Retinal pigment epithelial cell (primary cell): ENCODE data around the gene ANKMY1.

Experiments
- DNase-seq: peaks from one replicate; pipeline ENCODE4 v3.0.0-alpha.2; 2010; ENCODE audit warnings: low read depth
- H3K4me3 ChIP-seq: 2 replicates; pipeline ENCODE4 v1.5.1; 2011; ENCODE audit warnings: mild to moderate bottlenecking, low read length, control low read depth, moderate library complexity
- TF ChIP-seq, protein P1 (sequence below): conservative IDR thresholded peaks from 2 replicates; pipeline ENCODE4 v1.5.1; 2011; ENCODE audit warnings: low read depth, low read length, control low read depth, inconsistent platforms

ANKMY1 gene

DNA sequence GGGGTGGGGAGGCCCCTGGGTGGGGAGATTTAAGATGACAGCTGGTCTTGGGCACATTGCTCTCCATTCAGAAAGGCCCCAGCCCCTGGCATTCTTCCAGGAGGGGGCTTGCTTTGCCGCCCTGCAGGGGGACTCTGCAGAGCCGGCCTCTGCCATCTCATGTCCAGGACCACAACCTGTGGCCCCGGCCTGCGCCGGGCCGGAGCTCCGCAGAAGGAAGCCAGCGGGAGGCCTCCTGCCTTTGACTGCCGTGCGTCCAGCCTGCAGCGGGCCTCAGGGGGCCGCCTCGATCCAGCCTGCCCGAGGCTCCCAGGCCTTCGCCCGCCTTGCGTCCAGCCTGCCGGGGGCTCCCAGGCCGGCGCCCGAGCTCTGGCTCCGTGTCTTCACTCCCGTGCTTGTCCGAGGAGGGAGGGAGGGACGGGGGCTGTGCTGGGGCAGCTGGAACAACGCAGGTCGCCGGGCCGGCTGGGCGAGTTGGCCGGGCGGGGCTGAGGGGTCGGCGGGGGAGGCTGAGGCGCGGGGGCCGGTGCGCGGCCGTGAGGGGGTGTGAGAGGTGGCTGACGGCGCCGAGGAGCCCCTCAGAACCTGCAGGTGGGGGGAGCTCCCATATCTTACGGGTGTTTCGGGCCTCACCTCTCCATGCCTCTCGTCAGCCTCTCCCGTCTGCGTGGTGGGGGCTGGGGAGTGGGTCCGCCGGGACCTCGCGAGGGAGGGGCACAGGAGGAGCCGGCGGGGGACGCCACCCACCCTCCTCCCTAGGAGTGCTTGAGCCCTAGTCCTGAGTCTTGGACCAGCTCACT is 101.9 kb downstream of the ANKMY1 start:
- H3K4me3 ChIP-seq = no peak overlapping the region
- DNase-seq = no peak
- TF ChIP-seq, protein P1, sequence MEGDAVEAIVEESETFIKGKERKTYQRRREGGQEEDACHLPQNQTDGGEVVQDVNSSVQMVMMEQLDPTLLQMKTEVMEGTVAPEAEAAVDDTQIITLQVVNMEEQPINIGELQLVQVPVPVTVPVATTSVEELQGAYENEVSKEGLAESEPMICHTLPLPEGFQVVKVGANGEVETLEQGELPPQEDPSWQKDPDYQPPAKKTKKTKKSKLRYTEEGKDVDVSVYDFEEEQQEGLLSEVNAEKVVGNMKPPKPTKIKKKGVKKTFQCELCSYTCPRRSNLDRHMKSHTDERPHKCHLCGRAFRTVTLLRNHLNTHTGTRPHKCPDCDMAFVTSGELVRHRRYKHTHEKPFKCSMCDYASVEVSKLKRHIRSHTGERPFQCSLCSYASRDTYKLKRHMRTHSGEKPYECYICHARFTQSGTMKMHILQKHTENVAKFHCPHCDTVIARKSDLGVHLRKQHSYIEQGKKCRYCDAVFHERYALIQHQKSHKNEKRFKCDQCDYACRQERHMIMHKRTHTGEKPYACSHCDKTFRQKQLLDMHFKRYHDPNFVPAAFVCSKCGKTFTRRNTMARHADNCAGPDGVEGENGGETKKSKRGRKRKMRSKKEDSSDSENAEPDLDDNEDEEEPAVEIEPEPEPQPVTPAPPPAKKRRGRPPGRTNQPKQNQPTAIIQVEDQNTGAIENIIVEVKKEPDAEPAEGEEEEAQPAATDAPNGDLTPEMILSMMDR = no peak

DNA sequence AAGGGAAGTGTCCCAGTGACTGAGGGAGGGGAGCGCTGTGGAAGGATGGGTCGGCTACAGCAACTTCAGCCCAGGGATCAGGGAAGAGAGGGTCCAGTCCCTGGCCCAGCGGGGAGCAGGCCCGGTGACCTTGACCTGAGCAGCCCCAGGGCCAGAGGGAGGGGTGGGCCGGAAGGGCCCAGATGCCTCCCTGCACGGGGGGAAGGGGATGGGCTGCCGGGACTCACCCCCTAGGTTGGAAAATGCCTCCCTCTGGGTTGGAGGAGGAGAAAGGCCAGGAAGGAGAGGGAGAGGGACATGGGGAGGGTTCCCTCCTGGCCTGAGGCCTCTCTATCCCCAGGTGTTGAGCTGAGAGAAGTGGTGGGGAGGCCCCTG is 102.5 kb downstream of the ANKMY1 start:
- no peak overlapping the region for H3K4me3 ChIP-seq
- TF ChIP-seq, protein P1 = no peak
- no peak for DNase-seq

DNA sequence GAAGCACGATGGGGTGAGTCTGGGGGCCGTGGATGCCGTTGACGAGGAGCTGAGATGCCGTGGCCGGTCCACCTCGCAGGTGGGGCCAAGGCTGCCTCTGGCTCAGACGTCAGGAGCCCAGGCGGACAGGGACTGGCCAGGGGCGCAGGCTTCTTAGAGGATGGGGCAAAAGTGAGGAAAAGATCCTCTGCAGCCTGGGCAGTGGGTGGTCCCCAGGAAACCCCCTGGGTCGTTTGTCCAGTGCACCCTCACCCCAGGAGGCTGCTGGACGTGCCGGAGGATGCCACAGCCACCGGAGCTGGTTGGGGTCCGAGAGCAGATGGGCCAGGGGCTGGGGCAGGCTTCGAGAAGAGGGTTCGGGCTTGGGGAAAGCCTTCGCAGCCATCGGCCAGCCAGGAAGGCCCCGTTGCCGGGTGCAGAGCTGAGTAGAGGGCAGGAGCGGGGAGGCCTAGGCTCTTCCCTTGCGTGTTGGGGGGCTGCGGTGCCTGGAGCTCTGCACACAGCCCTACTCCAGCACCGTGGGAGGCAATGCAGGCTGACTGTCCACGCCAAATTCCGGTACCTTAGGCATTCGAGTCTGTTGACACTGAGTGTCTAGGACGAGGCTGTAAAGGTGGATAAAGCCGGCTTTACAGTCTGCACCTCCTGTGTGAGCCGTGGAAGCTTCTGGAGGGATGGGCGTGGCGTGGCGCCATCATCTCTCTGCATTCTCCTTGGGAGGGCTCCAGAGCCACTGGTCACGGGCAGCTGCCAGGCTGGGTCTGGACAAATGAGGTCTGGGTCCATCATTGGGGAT is 103.5 kb downstream of the ANKMY1 start:
- DNase-seq = no peak
- TF ChIP-seq, protein P1 = no peak
- no peak overlapping the region for H3K4me3 ChIP-seq

DNA sequence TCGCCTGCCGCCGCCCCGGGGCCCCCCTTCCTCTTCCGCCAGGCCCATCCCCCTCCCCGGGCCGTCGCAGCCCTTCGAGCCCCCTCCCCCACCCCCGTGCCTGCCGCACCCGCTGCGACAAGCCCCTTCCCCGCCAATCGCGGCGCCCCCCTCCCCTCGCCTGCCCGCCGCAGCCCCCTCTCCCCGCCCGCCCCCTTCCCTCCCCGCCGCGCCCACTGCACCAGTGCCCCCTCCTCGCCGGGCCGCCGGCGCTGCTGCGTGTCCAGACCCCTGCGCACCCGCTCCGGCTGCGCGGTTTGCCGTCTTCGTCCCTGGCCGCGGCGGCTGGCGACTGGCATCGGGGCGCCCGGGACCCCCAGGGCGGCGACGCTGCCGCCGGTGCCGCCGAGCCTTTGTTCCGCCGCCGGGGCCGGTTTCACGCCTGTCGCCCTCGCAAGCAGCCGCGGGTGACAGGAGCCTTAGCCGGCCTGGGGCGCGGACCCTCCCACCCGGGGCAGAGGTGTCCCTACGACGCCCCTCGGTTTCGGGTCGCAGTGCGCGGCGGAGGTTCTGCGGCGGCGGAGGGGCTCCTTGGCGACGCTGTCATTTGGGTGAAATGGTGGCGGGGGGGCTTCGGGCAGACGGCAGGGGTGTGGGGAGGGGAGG is 104.2 kb downstream of the ANKMY1 start:
- no peak for DNase-seq
- TF ChIP-seq, protein P1 = no peak

DNA sequence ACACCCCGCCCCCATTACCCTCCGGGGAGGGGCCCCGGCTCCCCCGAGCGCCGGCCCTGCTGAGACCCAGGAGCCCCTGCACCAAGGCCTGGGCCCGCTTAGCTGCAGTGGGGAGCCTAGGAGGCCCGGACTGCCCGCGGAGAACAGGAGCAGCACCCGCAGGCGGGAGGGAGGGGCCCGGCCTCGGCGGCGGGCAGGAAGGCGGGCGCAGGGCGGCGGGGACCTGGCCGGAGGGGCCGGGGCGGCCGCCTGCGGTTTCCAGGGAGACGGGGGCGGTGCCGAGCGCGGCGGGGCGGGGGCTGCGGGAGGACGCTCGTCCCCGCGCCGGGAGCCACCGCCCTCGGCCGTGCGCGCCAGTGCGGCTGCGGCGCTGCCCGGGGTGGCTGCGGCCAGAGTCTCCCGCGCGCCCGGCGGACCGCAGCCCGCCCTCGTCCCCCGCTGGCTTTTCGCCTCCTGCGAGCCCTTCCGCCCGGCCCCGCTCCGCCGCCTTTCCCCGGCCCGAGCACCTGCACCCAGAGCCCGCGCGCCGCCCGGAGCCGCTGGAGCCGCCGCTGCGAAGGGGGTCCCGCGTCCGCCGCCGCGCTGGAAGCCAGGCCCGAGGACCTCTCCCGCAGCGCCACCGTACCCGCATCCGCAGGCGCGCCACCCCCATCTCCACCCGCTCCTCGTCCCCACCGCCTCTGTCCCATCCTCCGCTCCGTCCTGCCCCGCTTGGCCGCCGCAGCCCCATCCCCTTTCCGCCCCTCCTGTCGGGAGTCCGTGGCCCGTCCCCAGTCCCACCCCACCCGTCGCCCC is 105.1 kb downstream of the ANKMY1 start:
- TF ChIP-seq, protein P1 = no peak
- peak overlapping the region; percentile 44 for H3K4me3 ChIP-seq
- no peak for DNase-seq

More for the DNA sequence above, 104.2 kb downstream of the ANKMY1 start:
- no peak overlapping the region for H3K4me3 ChIP-seq

DNA sequence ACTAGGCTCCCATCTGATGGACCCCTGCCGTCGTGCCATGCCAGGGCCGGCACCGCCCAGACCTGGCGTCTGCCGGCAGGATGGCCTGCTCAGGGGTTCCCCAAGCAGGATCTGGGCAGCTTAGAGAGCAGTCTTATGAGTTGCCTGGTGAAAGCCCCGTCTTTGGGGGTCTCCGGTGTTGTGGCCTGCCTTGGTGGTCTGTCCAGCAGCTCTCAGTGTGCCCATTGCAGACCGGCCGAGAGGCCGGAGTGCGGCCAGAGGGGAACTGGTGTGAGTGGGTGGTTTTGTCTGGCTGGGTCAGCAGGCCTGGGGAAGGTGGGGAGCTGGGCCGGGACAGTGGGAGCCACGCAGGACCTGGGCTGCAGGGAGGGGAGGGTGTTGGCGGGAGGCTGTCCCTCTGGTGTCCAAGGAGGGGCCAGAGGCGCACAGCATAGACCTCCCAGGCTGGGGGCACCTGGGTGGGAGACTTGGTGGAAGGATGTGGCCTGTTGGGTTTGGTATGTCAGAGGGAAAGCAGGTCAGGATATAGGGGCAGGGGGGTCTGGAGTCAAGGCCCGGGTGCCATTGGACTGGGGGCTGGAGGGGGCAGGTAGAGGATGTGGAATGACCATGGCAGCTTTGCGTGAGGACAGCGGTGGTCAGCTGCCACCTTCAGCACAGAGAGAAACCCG is 105.9 kb downstream of the ANKMY1 start:
- peak overlapping the region; percentile 43 for H3K4me3 ChIP-seq
- no peak for DNase-seq
- TF ChIP-seq, protein P1 = no peak
